ENCODE measurements around the gene MICAL2. TPM values are rescaled to one million over a fixed set of nuclear protein-coding genes. Genes with fewer than 3 reads are reported as not detected.
A peak's percentile ranks its signal among the peaks of the same experiment; 100 is the strongest.

Gene MICAL2
- total RNA-seq, 1 experiment from 2014 or later = 62.9 TPM

- Histone ChIP-seq H2AFZ (ENCODE audit: low read length) (no peak overlapping the region), H3K9me2 (replicated peaks; ENCODE audit: low read length) (no peaks in the 10 kb centered on the region), H3K9ac (ENCODE audit: low read length) (peak overlapping the region; percentile 30; the same call in 1 of the 2 replicates), H4K20me1 (ENCODE audit: low read length) (no peaks in the 10 kb centered on the region), H3K36me3 (ENCODE audit: low read depth, low read length) (peaks cover 15% of the 10 kb centered on the region; the same call in 1 of the 2 replicates), H3K27me3 (ENCODE audit: low read length) (no peaks in the 10 kb centered on the region), H3K4me2 (ENCODE audit: low read length) (peak overlapping the region; percentile 63), H3K27ac (ENCODE audit: low read length) (peak overlapping the region; percentile 83), H3K4me3 (ENCODE audit: low read length) (no peak overlapping the region), H3K9me3 (ENCODE audit: low read length) (no peaks in the 10 kb centered on the region), H3K79me2 (ENCODE audit: low read length) (no peaks in the 10 kb centered on the region), H3K4me1 (ENCODE audit: insufficient read depth, low read length) (peaks cover 49% of the 10 kb centered on the region), H3F3A (ENCODE audit: low read length, unreplicated experiment) (no peaks in the 10 kb centered on the region)
- intact Hi-C loops (cut with micrococcal nuclease) = no loop called here
- ChIA-PET CTCF (interaction anchor here (0.7 kb wide), 1 partner anchor 648 kb away, joined by 3 read pairs; no protein-coding TSS in a partner anchor), POLR2A (ENCODE audit: unreplicated experiment) (interaction anchor here (0.6 kb wide), 2 partner anchors 128 to 137 kb away, joined by 4 read pairs; no protein-coding TSS in a partner anchor)
- BruUV-seq (replicated peaks) = no TSS peak
- TF ChIP-seq EZH2 (IDR thresholded peaks at IDR 0.05; ENCODE audit: low read length, unreplicated experiment) (no peak), CTCF (conservative IDR thresholded peaks at IDR 0.05; ENCODE audit: low read depth, low read length) (no peak), EZH2phosphoT487 (IDR thresholded peaks at IDR 0.05; ENCODE audit: borderline replicate concordance, low read length) (no peak)
- ATAC-seq (peak; percentile 69), DNase-seq (peak; percentile 96)
These were observed 137.9 kb downstream of the MICAL2 start for GRCh38 chr11:12248330-12248729.

GRCh38 chr11:12249590-12250260, 139.3 kb downstream of the MICAL2 start:
- Histone ChIP-seq H3K9ac (ENCODE audit: low read length) (no peak overlapping the region), H3K9me2 (replicated peaks; ENCODE audit: low read length) (no peaks in the 10 kb centered on the region), H3K9me3 (ENCODE audit: low read length) (no peaks in the 10 kb centered on the region), H3F3A (ENCODE audit: low read length, unreplicated experiment) (no peaks in the 10 kb centered on the region), H3K4me2 (ENCODE audit: low read length) (no peak overlapping the region), H4K20me1 (ENCODE audit: low read length) (no peaks in the 10 kb centered on the region), H3K27me3 (ENCODE audit: low read length) (no peaks in the 10 kb centered on the region), H2AFZ (ENCODE audit: low read length) (no peak overlapping the region), H3K27ac (ENCODE audit: low read length) (peak overlapping the region; percentile 83; the same call in 1 of the 2 replicates), H3K36me3 (ENCODE audit: low read depth, low read length) (peaks cover 15% of the 10 kb centered on the region; the same call in 1 of the 2 replicates), H3K79me2 (ENCODE audit: low read length) (no peaks in the 10 kb centered on the region), H3K4me1 (ENCODE audit: insufficient read depth, low read length) (peaks cover 49% of the 10 kb centered on the region), H3K4me3 (ENCODE audit: low read length) (no peak overlapping the region)
- BruUV-seq (replicated peaks) = no TSS peak
- POLR2A ChIA-PET (ENCODE audit: unreplicated experiment) = no interaction called here
- CTCF ChIA-PET = no interaction called here
- DNase-seq (no peak), ATAC-seq (no peak)
- intact Hi-C loops (cut with micrococcal nuclease) = no loop called here
- TF ChIP-seq EZH2 (IDR thresholded peaks at IDR 0.05; ENCODE audit: low read length, unreplicated experiment) = no peak
- TF ChIP-seq EZH2phosphoT487 (IDR thresholded peaks at IDR 0.05; ENCODE audit: borderline replicate concordance, low read length) = no peak
- TF ChIP-seq CTCF (conservative IDR thresholded peaks at IDR 0.05; ENCODE audit: low read depth, low read length) = no peak

All from PC-3 (cell line).